ENCODE data around the gene KIAA0753. TPM values are rescaled to one million over a fixed set of nuclear protein-coding genes. Genes with fewer than 3 reads are reported as not detected.

The KIAA0753 gene
- total and polyA plus RNA-seq, 2 of the 8 experiments (the other 6 are each of a cell fraction or from before 2014, with no cell fraction given) = 5.0 to 27.1 TPM

- H4K5ac ChIP-seq (ENCODE audit: insufficient read length, low read depth, low read length) = no peak overlapping the region
- no peak overlapping the region for H2BK15ac ChIP-seq (ENCODE audit: low read length)
- no peak overlapping the region for H2BK120ac ChIP-seq (replicated peaks; ENCODE audit: low read depth, low read length)
- H3K14ac ChIP-seq (ENCODE audit: insufficient read length) = no peak overlapping the region
- H3K56ac ChIP-seq (replicated peaks; ENCODE audit: insufficient read length, low read depth, low read length) = no peak overlapping the region
- H3K4me2 ChIP-seq (ENCODE audit: insufficient read depth in 1 of 2, low read depth in 2 of 2, low read length in 2 of 2) = no peak overlapping the region
- no peaks in the 10 kb centered on the region for H3K36me3 ChIP-seq (ENCODE audit: control insufficient read depth in 2 of 4, insufficient read depth in 4 of 4, low read length in 3 of 4)
- no peaks in the 10 kb centered on the region for H3K79me2 ChIP-seq (ENCODE audit: control insufficient read depth in 1 of 2, insufficient read depth in 2 of 2, low read length in 2 of 2)
- CTCF ChIA-PET (ENCODE audit: partially characterized antibody) = interaction anchor here (0.7 to 1.7 kb wide), 3 partner anchors 40 to 343 kb away, joined by 3 to 4 read pairs (median 4); no protein-coding TSS in a partner anchor
- no peak overlapping the region for H2AK5ac ChIP-seq (ENCODE audit: low read depth, low read length)
- no peaks in the 10 kb centered on the region for H4K20me1 ChIP-seq (replicated peaks in 1 of 2; ENCODE audit: control insufficient read depth in 1 of 2, insufficient read depth in 2 of 2, low read length in 2 of 2)
- no peaks in the 10 kb centered on the region; the same call in 1 of the 2 replicates for H3K23me2 ChIP-seq (ENCODE audit: low read depth, low read length)
- no peak overlapping the region for H3K4me3 ChIP-seq (ENCODE audit: extremely low read depth in 1 of 4, insufficient read depth in 2 of 4, low read depth in 3 of 4, low read length in 4 of 4)
- no peak for TF ChIP-seq EGR1 (IDR thresholded peaks at IDR 0.05; ENCODE audit: borderline replicate concordance, low read depth, low read length)
- no peak for TF ChIP-seq TEAD4 (IDR thresholded peaks at IDR 0.05; ENCODE audit: low read depth, low read length)
- TF ChIP-seq CTBP2 (IDR thresholded peaks at IDR 0.05; ENCODE audit: borderline replicate concordance, insufficient read depth, insufficient read length, low read length) = no peak
- TF ChIP-seq KDM1A (IDR thresholded peaks at IDR 0.05; ENCODE audit: borderline replicate concordance, low read length) = no peak
- TF ChIP-seq YY1 (IDR thresholded peaks at IDR 0.05; ENCODE audit: low read depth, low read length) = no peak
- TF ChIP-seq POLR2A (IDR thresholded peaks at IDR 0.05; ENCODE audit: control extremely low read depth in 1 of 2, low read depth in 2 of 2, low read length in 2 of 2) = no peak
- no peak overlapping the region for H3K27ac ChIP-seq (ENCODE audit: low read depth, low read length)
- no peak overlapping the region for H3K23ac ChIP-seq (ENCODE audit: insufficient read length)
- H3K9ac ChIP-seq (replicated peaks in 1 of 4; ENCODE audit: extremely low read depth in 1 of 4, low read depth in 3 of 4, low read length in 3 of 4) = no peak overlapping the region
- H3K79me1 ChIP-seq (ENCODE audit: low read depth, low read length) = no peaks in the 10 kb centered on the region
- H2BK5ac ChIP-seq (ENCODE audit: low read depth, low read length) = no peak overlapping the region
- peaks cover 0 to 7% (median 2%) of the 10 kb centered on the region in 4 experiments; a peak in 2 of 7 replicates for H3K4me1 ChIP-seq (replicated peaks in 1 of 4; ENCODE audit: control insufficient read depth in 3 of 4, insufficient read depth in 4 of 4, low read length in 3 of 4)
- DNase-seq (ENCODE audit: low read depth in 1 of 2, low spot score in 2 of 2) (no peak), FAIRE-seq (no peak)
- no peak overlapping the region for H4K8ac ChIP-seq (ENCODE audit: extremely low read depth, insufficient read depth, low read length)
- H2BK12ac ChIP-seq (ENCODE audit: low read depth, low read length) = no peak overlapping the region
- no peak overlapping the region for H2AFZ ChIP-seq (ENCODE audit: low read length)
- no peak overlapping the region for H3K4ac ChIP-seq (replicated peaks; ENCODE audit: insufficient read length, low read depth, low read length)
- peaks cover 0 to 18% (median 14%) of the 10 kb centered on the region in 4 experiments; a peak in 6 of 7 replicates for H3K27me3 ChIP-seq (replicated peaks in 1 of 4; ENCODE audit: control insufficient read depth in 3 of 4, extremely low read depth in 1 of 4, insufficient read depth in 3 of 4, low read length in 3 of 4)
- no peak overlapping the region for H3K18ac ChIP-seq (ENCODE audit: extremely low read depth, low read length)
- H2BK20ac ChIP-seq (ENCODE audit: low read length) = no peak overlapping the region
- no peak overlapping the region for H4K91ac ChIP-seq (replicated peaks; ENCODE audit: insufficient read length, low read length)
- no peaks in the 10 kb centered on the region for H3K9me3 ChIP-seq (ENCODE audit: insufficient read depth in 2 of 2, low read depth in 1 of 2, low read length in 1 of 2)
- POLR2A ChIA-PET (ENCODE audit: partially characterized antibody) = no interaction called here
- 85% methylated on average over 11 of the region's 11 CpGs; no CpG with 5 or more reads in 1 of the 2 experiments for WGBS, 2 experiments (ENCODE audit: extremely low coverage in 1 of 2, insufficient coverage in 1 of 2, insufficient read length in 1 of 2, insufficient replicate concordance in 2 of 2, low coverage in 1 of 2, low lambda C conversion rate in 2 of 2, missing lambda C conversion rate in 1 of 2)
Observed at GRCh38 chr17:6660805-6661463, 20.4 kb upstream of the KIAA0753 start.
